IMR-90 (cell line): ENCODE measurements around the gene R3HDML. TPM values are rescaled to one million over a fixed set of nuclear protein-coding genes. Genes with fewer than 3 reads are reported as not detected.

Experiments used
- ATAC-seq: fragments of 200-7000 bp; cut with Tn5 transposase; 2 replicates; pipeline ENCODE4 v1.9.1; 2020; ENCODE audit warnings: low read depth, mild to moderate bottlenecking, moderate library complexity
- BruUV-seq: library from RNA; stranded (reverse); fragments of 400-500 nt; replicated peaks from 2 replicates; lab custom pipeline; 2021; lab: Mats Ljungman, UMichigan
- CTCF ChIA-PET: fragments of 300-600 bp; formaldehyde crosslinking; extraction: SDS; loops from one replicate; lab custom pipeline; 2021; ENCODE audit warnings: antibody characterized with exemption; lab: Yijun Ruan, JAX
- POLR2A ChIA-PET: fragments of 300-600 bp; sonication (Branson Sonifier 250); formaldehyde crosslinking; loops from one replicate; lab custom pipeline; 2022; ENCODE audit warnings: antibody characterized with exemption; ENCODE audit not compliant: unreplicated experiment; lab: Charles Lee
- DNase-seq: peaks from one replicate; pipeline ENCODE4 v3.0.0; 2013
- H2AFZ ChIP-seq: replicated peaks from 2 replicates; pipeline ENCODE3; 2013; ENCODE audit warnings: low read length, mild to moderate bottlenecking; ENCODE audit not compliant: poor library complexity
- H2AK5ac ChIP-seq: 2 replicates; pipeline ENCODE4 v1.6.1; 2013; ENCODE audit warnings: low read depth, low read length, inconsistent platforms
- H2AK9ac ChIP-seq: replicated peaks from 2 replicates; pipeline ENCODE3; 2013; ENCODE audit warnings: mild to moderate bottlenecking, low read depth, low read length, moderate library complexity; ENCODE audit not compliant: poor library complexity
- H2BK120ac ChIP-seq: 2 replicates; pipeline ENCODE4 v1.6.1; 2013; ENCODE audit warnings: low read depth, low read length, inconsistent platforms
- H2BK15ac ChIP-seq: 3 replicates; pipeline ENCODE4 v1.6.1; 2013; ENCODE audit warnings: low read depth, low read length, inconsistent platforms
- H2BK20ac ChIP-seq: 2 replicates; pipeline ENCODE4 v1.6.1; 2013; ENCODE audit warnings: low read depth, mild to moderate bottlenecking, inconsistent platforms, low read length, moderate library complexity
- H2BK5ac ChIP-seq: 2 replicates; pipeline ENCODE4 v1.6.1; 2013; ENCODE audit warnings: mild to moderate bottlenecking, low read depth, low read length, inconsistent platforms; ENCODE audit not compliant: poor library complexity, severe bottlenecking
- H3K14ac ChIP-seq: replicated peaks from 2 replicates; pipeline ENCODE4 v1.6.1; 2013; ENCODE audit warnings: low read depth, low read length, inconsistent platforms
- H3K18ac ChIP-seq: 2 replicates; pipeline ENCODE4 v1.6.1; 2013; ENCODE audit warnings: low read depth, low read length, control low read depth
- H3K23ac ChIP-seq: 2 replicates; pipeline ENCODE4 v1.6.1; 2013; ENCODE audit warnings: low read depth, low read length, inconsistent platforms
- H3K27ac ChIP-seq: 2 replicates; pipeline ENCODE4 v1.5.1; 2013; ENCODE audit warnings: mild to moderate bottlenecking, control low read depth, low read length; ENCODE audit not compliant: insufficient read depth
- H3K27me3 ChIP-seq: 2 replicates; pipeline ENCODE4 v1.6.1; 2013; ENCODE audit warnings: low read length; ENCODE audit not compliant: control insufficient read depth, insufficient read depth
- H3K36me3 ChIP-seq: 2 replicates; pipeline ENCODE4 v1.6.1; 2013; ENCODE audit warnings: low read length, mixed read lengths; ENCODE audit not compliant: control insufficient read depth, insufficient read depth
- H3K4ac ChIP-seq: 2 replicates; pipeline ENCODE4 v1.6.1; 2013; ENCODE audit warnings: low read depth, low read length, inconsistent platforms
- H3K4me1 ChIP-seq: 2 replicates; pipeline ENCODE4 v1.6.1; 2013; ENCODE audit warnings: low read length, mixed read lengths; ENCODE audit not compliant: control insufficient read depth, insufficient read depth
- H3K4me2 ChIP-seq: 2 replicates; pipeline ENCODE4 v1.6.1; 2013; ENCODE audit warnings: low read depth, mild to moderate bottlenecking, control low read depth, low read length, moderate library complexity
- H3K4me3 ChIP-seq: 2 replicates; pipeline ENCODE4 v1.5.1; 2013; ENCODE audit warnings: low read depth, mild to moderate bottlenecking, control low read depth, low read length, moderate library complexity; ENCODE audit not compliant: insufficient read depth
- H3K56ac ChIP-seq: 2 replicates; pipeline ENCODE4 v1.6.1; 2013; ENCODE audit warnings: low read length, inconsistent platforms; ENCODE audit not compliant: insufficient read depth; ENCODE audit errors: extremely low read depth
- H3K79me1 ChIP-seq, 2 experiments: 2 replicates each; pipeline ENCODE4 v1.6.1; 2013; ENCODE audit warnings: low read length in 2 of 2, inconsistent platforms in 1 of 2, low read depth in 1 of 2
- H3K9ac ChIP-seq: 2 replicates; pipeline ENCODE4 v1.6.1; 2013; ENCODE audit warnings: low read depth, low read length, control low read depth
- H3K9me1 ChIP-seq: 2 replicates; pipeline ENCODE4 v1.6.1; 2013; ENCODE audit warnings: low read length, inconsistent platforms; ENCODE audit not compliant: insufficient read depth
- H3K9me3 ChIP-seq: 2 replicates; pipeline ENCODE4 v1.6.1; 2013; ENCODE audit warnings: low read length; ENCODE audit not compliant: control insufficient read depth, insufficient read depth
- H4K20me1 ChIP-seq: 2 replicates; pipeline ENCODE4 v1.6.1; 2013; ENCODE audit warnings: low read length, inconsistent platforms; ENCODE audit not compliant: insufficient read depth
- H4K5ac ChIP-seq: 2 replicates; pipeline ENCODE4 v1.6.1; 2013; ENCODE audit warnings: mild to moderate bottlenecking, low read depth, low read length, control low read depth
- H4K8ac ChIP-seq, 2 experiments: 2 replicates each; pipeline ENCODE4 v1.6.1; 2013; ENCODE audit warnings: low read depth in 2 of 2, low read length in 2 of 2, control low read depth in 1 of 2, inconsistent platforms in 1 of 2
- H4K91ac ChIP-seq: 2 replicates; pipeline ENCODE4 v1.6.1; 2013; ENCODE audit warnings: low read depth, low read length, inconsistent platforms; ENCODE audit not compliant: insufficient read depth
- CHD1 ChIP-seq: IDR thresholded peaks from 2 replicates; pipeline ENCODE4 v1.6.1; 2012; ENCODE audit warnings: low read depth, low read length, improper control_type of control experiment
- FOS ChIP-seq: fragments of 150-350 bp; IDR thresholded peaks from 2 replicates; pipeline ENCODE4 v1.6.1; 2016; ENCODE audit warnings: low read depth, low read length
- MAFK ChIP-seq: IDR thresholded peaks from 2 replicates; pipeline ENCODE4 v1.6.1; 2012; ENCODE audit warnings: low read depth, low read length, improper control_type of control experiment
- POLR2A ChIP-seq: IDR thresholded peaks from 2 replicates; pipeline ENCODE4 v1.6.1; 2012; ENCODE audit warnings: mild to moderate bottlenecking, low read depth, low read length
- RFX5 ChIP-seq: IDR thresholded peaks from 2 replicates; pipeline ENCODE4 v1.8.0; 2012; ENCODE audit warnings: low read depth, mild to moderate bottlenecking, low read length, moderate library complexity
- WGBS, 2 experiments: methylation state at CpG; one replicate each; pipeline versions ENCODE4 v1.1.5 to v1.1.7; 2013; ENCODE audit warnings: missing lambda C conversion rate in 2 of 2; ENCODE audit not compliant: insufficient read length in 1 of 2; ENCODE audit errors: extremely low coverage in 2 of 2; 5-methylcytosine and 5-hydroxymethylcytosine counted together
- dilution Hi-C: fragments of 300-500 bp; cut with HindIII; formaldehyde crosslinking; loops from one replicate; pipeline ENCODE4 v1.14.3; 2018; ENCODE audit warnings: low sequenced_read_pairs; ENCODE audit not compliant: unreplicated experiment
- in situ Hi-C: fragments of 300-500 bp; cut with MboI; formaldehyde crosslinking; loops from 3 replicates; pipeline ENCODE4 v1.14.3; 2019; ENCODE audit warnings: low sequenced_read_pairs, inconsistent platforms, mixed read lengths
- intact Hi-C: fragments of 100-400 bp; cut with micrococcal nuclease; formaldehyde crosslinking; loops from 2 replicates; pipeline ENCODE4 v1.10.0; 2022
- polyA plus RNA-seq, 3 experiments: library from polyadenylated mRNA; depleted of rRNA; stranded (reverse); fragments of >200 nt; gene quantifications; 2 replicates each; pipeline ENCODE4 v1.2.3, GENCODE V29; 2012; ENCODE audit warnings: low replicate concordance in 1 of 3
- total RNA-seq: library from RNA; depleted of rRNA; stranded (reverse); fragments of >200 nt; gene quantifications from 2 replicates; pipeline ENCODE4 v1.2.3, GENCODE V29; 2012

The R3HDML gene
- total and polyA plus RNA-seq, 2 of the 4 experiments (the other 2 are of a cell fraction), result not detected

DNA sequence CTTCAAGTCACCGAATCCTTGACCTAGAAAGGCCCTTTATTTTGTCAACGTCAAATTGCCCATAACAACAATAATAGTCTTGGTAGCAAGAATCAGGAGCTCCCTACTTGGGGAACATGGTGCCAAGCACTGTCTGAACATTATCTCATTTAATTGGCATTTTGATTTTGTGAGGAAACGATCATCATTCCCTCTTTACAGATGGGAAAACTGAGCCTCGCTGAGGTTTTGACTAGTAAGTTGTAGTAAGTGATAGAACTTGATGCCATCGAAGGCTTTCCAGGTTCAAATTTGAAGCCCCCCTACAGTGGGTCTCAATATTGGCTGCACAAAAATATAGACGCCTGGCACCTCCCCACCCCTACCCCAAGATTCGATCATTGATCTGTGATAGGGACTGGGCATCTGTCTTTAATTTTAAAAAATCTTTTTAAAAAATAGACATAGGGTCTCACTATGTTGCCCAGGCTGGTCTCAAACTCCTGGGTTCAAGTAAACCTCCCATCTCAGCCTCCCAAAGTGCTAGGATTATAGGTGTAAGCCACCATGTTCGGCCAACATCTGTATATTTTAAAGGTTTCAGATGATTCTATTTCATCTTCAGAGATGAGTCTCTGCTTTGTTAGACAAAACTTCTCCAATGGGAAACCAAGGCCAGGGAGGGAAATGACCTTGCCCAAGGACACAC is 55.4 kb downstream of the R3HDML start:
- no peak overlapping the region for H3K56ac ChIP-seq
- H3K4me3 ChIP-seq, result no peak overlapping the region
- dilution Hi-C loops (loop anchor here (10.0 kb wide), 1 partner anchor 73 kb away; no protein-coding TSS in a partner anchor), in situ Hi-C loops (loop anchor here (25.0 kb wide), 1 partner anchor 470 kb away; no protein-coding TSS in a partner anchor), intact Hi-C loops (no loop called here)
- H2AFZ ChIP-seq, result no peak overlapping the region
- no peak overlapping the region for H2BK20ac ChIP-seq
- H3K4me1 ChIP-seq, result no peaks in the 10 kb centered on the region
- no peak overlapping the region for H3K27ac ChIP-seq
- no peaks in the 10 kb centered on the region; the same call in 1 of the 2 replicates for H4K20me1 ChIP-seq
- H3K9me1 ChIP-seq, result no peaks in the 10 kb centered on the region
- BruUV-seq, result no TSS peak
- ATAC-seq (no peak), DNase-seq (no peak)
- no peak overlapping the region for H2BK5ac ChIP-seq
- no peak overlapping the region for H3K9ac ChIP-seq
- H3K23ac ChIP-seq, result no peak overlapping the region
- peaks cover 50% of the 10 kb centered on the region for H3K27me3 ChIP-seq
- POLR2A ChIA-PET, result no interaction called here
- no CpG with 5 or more reads among the region's 8 CpGs for WGBS, 2 experiments
- TF ChIP-seq POLR2A (no peak), MAFK (no peak), RFX5 (no peak), FOS (no peak), CHD1 (no peak)
- no peak overlapping the region for H2BK120ac ChIP-seq
- H4K8ac ChIP-seq, result no peak overlapping the region
- no peak overlapping the region for H4K5ac ChIP-seq
- no peak overlapping the region for H3K14ac ChIP-seq
- no peak overlapping the region for H2AK9ac ChIP-seq
- no peaks in the 10 kb centered on the region for H3K9me3 ChIP-seq
- no peaks in the 10 kb centered on the region for H3K36me3 ChIP-seq
- H2AK5ac ChIP-seq, result no peak overlapping the region
- CTCF ChIA-PET, result no interaction called here
- H4K91ac ChIP-seq, result no peak overlapping the region
- H3K4ac ChIP-seq, result no peak overlapping the region
- H2BK15ac ChIP-seq, result no peak overlapping the region
- H3K79me1 ChIP-seq, result no peaks in the 10 kb centered on the region
- H3K4me2 ChIP-seq, result no peak overlapping the region
- H3K18ac ChIP-seq, result no peak overlapping the region
